A549 (cell line): ENCODE data around the gene ATXN10.

ENCODE experiments used
- BHLHE40 ChIP-seq: IDR thresholded peaks from 2 replicates; pipeline ENCODE4 v1.6.1; 2012; ENCODE audit warnings: low read depth, low read length, inconsistent platforms
- CTCF ChIP-seq: fragments of >200 bp; sonication (Bioruptor Twin); formaldehyde crosslinking; IDR thresholded peaks from 3 replicates; pipeline ENCODE4 v1.5.1; 2016
- E2F6 ChIP-seq: IDR thresholded peaks from 2 replicates; pipeline ENCODE4 v1.6.1; 2012; ENCODE audit warnings: low read depth, borderline replicate concordance
- EHMT2 ChIP-seq: fragments of 200-600 bp; sonication (generic); IDR thresholded peaks from 2 replicates; pipeline ENCODE4 v1.6.1; 2016; ENCODE audit warnings: antibody characterized with exemption, low read depth, mild to moderate bottlenecking, moderate library complexity
- HMGXB4 ChIP-seq: fragments of 250-450 bp; sonication (Bioruptor Pico); IDR thresholded peaks from 2 replicates; pipeline ENCODE4 v1.5.0; 2021; ENCODE audit warnings: mild to moderate bottlenecking, moderate library complexity, borderline replicate concordance
- RFX5 ChIP-seq: fragments of 450-650 bp; IDR thresholded peaks from 2 replicates; pipeline ENCODE4 v1.7.1; 2014; ENCODE audit warnings: antibody characterized with exemption, mild to moderate bottlenecking, moderate library complexity
- SMC3 ChIP-seq: fragments of >200 bp; sonication (Bioruptor Twin); formaldehyde crosslinking; IDR thresholded peaks from 3 replicates; pipeline ENCODE4 v1.6.1; 2018; ENCODE audit warnings: inconsistent platforms

GRCh38 chr22:45832180-45832579 lies 160.5 kb downstream of the ATXN10 start:
- no peak for TF ChIP-seq HMGXB4 (CRISPR knock-in tag)
- TF ChIP-seq CTCF: no peak
- no peak for TF ChIP-seq BHLHE40
- no peak for TF ChIP-seq E2F6
- TF ChIP-seq SMC3: no peak
- no peak for TF ChIP-seq RFX5
- TF ChIP-seq EHMT2: no peak
